Keratinocyte (primary cell): ENCODE data around the gene HIVEP2. TPM values are rescaled to one million over a fixed set of nuclear protein-coding genes. Genes with fewer than 3 reads are reported as not detected.

Experiments used
- DNase-seq: peaks from one replicate; pipeline ENCODE4 v3.0.0-alpha.2; 2011; ENCODE audit warnings: low read depth, missing footprints, low spot score
- FAIRE-seq: peaks from 2 replicates; lab custom pipeline; 2011; peaks lifted over from hg19 to GRCh38; lab: Jason Lieb, UNC
- H2AFZ ChIP-seq: 2 replicates; pipeline ENCODE4 v1.6.0; 2012; ENCODE audit warnings: low read length, control low read depth, inconsistent platforms; ENCODE audit not compliant: control insufficient read depth
- H3K27ac ChIP-seq: 2 replicates; pipeline ENCODE4 v1.5.1; 2011; ENCODE audit warnings: low read length; ENCODE audit not compliant: control insufficient read depth, insufficient read depth
- H3K27me3 ChIP-seq: 3 replicates; pipeline ENCODE4 v1.6.0; 2011; ENCODE audit warnings: low read length; ENCODE audit not compliant: control insufficient read depth, insufficient read depth; ENCODE audit errors: extremely low read depth
- H3K36me3 ChIP-seq, 2 experiments: 2 replicates in 1 of 2; 3 replicates in 1 of 2; pipeline ENCODE4 v1.5.1; 2011; ENCODE audit warnings: low read length in 2 of 2, mild to moderate bottlenecking in 1 of 2; ENCODE audit not compliant: control insufficient read depth in 2 of 2, insufficient read depth in 2 of 2; ENCODE audit errors: extremely low read depth in 1 of 2
- H3K4me1 ChIP-seq: 3 replicates; pipeline ENCODE4 v1.5.1; 2011; ENCODE audit warnings: low read length; ENCODE audit not compliant: control insufficient read depth, insufficient read depth; ENCODE audit errors: extremely low read depth
- H3K4me2 ChIP-seq: 3 replicates; pipeline ENCODE4 v1.6.0; 2011; ENCODE audit warnings: low read depth, low read length; ENCODE audit not compliant: control insufficient read depth, insufficient read depth; ENCODE audit errors: extremely low read depth
- H3K4me3 ChIP-seq, 3 experiments: fragments of 200-600 bp in 1 of 3; sonication (generic) in 1 of 3; 2 replicates in 2 of 3; 3 replicates in 1 of 3; pipeline ENCODE4 v1.5.1; 2011 to 2016; ENCODE audit warnings: low read length in 3 of 3, mild to moderate bottlenecking in 3 of 3, control low read depth in 2 of 3, inconsistent platforms in 1 of 3, low read depth in 1 of 3, mixed read lengths in 1 of 3, mixed run types in 1 of 3, moderate library complexity in 1 of 3; ENCODE audit not compliant: control insufficient read depth in 2 of 3, insufficient read depth in 2 of 3; ENCODE audit errors: extremely low read depth in 1 of 3
- H3K79me2 ChIP-seq: 2 replicates; pipeline ENCODE4 v1.6.0; 2012; ENCODE audit warnings: low read length; ENCODE audit not compliant: control insufficient read depth, insufficient read depth
- H3K9ac ChIP-seq: 3 replicates; pipeline ENCODE4 v1.6.0; 2011; ENCODE audit warnings: low read length; ENCODE audit not compliant: control insufficient read depth, insufficient read depth; ENCODE audit errors: extremely low read depth
- H3K9me1 ChIP-seq: 3 replicates; pipeline ENCODE4 v1.6.0; 2011; ENCODE audit warnings: low read length; ENCODE audit not compliant: control insufficient read depth, insufficient read depth; ENCODE audit errors: extremely low read depth
- H3K9me3 ChIP-seq: 2 replicates; pipeline ENCODE4 v1.5.1; 2012; ENCODE audit warnings: low read depth, low read length; ENCODE audit not compliant: control insufficient read depth
- H4K20me1 ChIP-seq: 3 replicates; pipeline ENCODE4 v1.6.0; 2011; ENCODE audit warnings: low read length; ENCODE audit not compliant: control insufficient read depth, insufficient read depth; ENCODE audit errors: extremely low read depth
- EZH2 ChIP-seq: IDR thresholded peaks from one replicate; pipeline ENCODE4 v1.6.1; 2012; ENCODE audit warnings: inconsistent platforms, mild to moderate bottlenecking, low read length, moderate library complexity
- dilution Hi-C: fragments of 300-500 bp; cut with MboI; formaldehyde crosslinking; loops from one replicate; pipeline ENCODE4 v1.7.0; 2020; ENCODE audit warnings: low sequenced_read_pairs; ENCODE audit not compliant: extremely low pct_ligation_motif_present
- polyA plus RNA-seq, 5 experiments: library from polyadenylated mRNA; depleted of rRNA in 3 of 5; stranded (reverse) in 3 of 5; stranded (forward) in 1 of 5; unstranded in 1 of 5; fragments of >200 nt; gene quantifications; 1 replicate in 1 of 5; 2 replicates in 3 of 5; 3 replicates in 1 of 5; pipeline versions ENCODE4 v1.2.1 to v1.2.3, GENCODE V29; 2011 to 2012; ENCODE audit warnings: missing spikeins in 2 of 5, low read depth in 1 of 5, low replicate concordance in 1 of 5
- TF ChIP-seq, protein P1 (sequence below), 3 experiments: IDR thresholded peaks in 1 of 3; conservative IDR thresholded peaks in 1 of 3; optimal IDR thresholded peaks in 1 of 3; 2 replicates in 2 of 3; 3 replicates in 1 of 3; pipeline versions ENCODE3 to v1.5.1; 2011; ENCODE audit warnings: low read length in 3 of 3, mild to moderate bottlenecking in 3 of 3, moderate library complexity in 2 of 3, control low read depth in 1 of 3, inconsistent platforms in 1 of 3; ENCODE audit not compliant: insufficient read depth in 2 of 3; ENCODE audit errors: extremely low read depth in 1 of 3

Gene HIVEP2
- polyA plus RNA-seq, 1 donor (not counting 4 experiments of a cell fraction or from before 2014, with no cell fraction given) = 8.9 TPM

DNA sequence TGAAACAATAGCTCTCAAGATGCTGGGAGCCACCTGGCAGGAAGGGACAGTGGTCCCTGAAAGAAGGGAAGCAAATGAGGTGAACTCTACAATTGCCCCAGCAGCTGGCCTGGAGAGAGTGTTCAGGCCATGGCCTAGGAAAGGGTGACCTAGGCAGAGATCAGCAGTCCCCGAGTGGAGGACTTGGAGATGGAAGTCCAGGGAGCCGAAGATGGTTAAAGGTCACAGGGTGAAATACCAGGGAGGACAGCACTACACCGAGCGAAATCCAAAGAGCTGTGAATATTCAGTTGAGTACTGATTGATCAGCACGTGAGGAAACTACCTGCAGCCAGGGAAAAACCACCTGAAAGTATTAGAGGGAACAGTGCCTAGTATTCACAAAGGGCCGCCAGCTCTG lies 133.1 kb downstream of the HIVEP2 start:
- H3K4me2 ChIP-seq = no peak overlapping the region
- H3K79me2 ChIP-seq = no peaks in the 10 kb centered on the region
- dilution Hi-C loops = no loop called here

DNA sequence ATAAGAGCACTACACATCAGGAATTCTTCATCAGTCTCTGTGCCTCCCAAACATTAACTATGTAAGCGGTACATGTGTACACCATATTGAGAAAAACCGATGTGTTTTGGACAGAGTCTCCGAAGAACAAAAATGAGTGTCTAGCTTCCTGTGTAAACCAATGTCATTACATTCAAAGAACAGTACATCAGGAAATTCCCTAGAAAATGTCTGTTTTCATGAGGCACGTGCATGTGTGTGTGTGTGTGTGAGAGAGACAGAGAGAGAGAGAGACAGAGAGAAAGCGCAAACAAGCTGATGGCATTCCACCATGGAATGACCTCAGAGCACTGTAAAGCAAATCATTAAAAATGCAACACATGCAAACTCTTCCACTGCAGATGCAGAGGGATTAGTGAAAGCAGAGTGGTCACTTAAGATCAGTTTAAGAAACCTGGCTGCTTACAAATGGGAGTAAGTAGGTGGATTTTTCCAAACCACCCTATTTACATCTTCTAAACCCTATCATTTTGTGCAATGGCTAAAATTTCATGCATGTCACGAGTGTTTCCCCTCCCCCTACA lies 133.9 kb downstream of the HIVEP2 start:
- no peak overlapping the region for H3K27ac ChIP-seq
- H2AFZ ChIP-seq = no peak overlapping the region
- H3K9me3 ChIP-seq = no peaks in the 10 kb centered on the region
- no peak for DNase-seq
- H3K9ac ChIP-seq = no peak overlapping the region
- TF ChIP-seq, protein P1, sequence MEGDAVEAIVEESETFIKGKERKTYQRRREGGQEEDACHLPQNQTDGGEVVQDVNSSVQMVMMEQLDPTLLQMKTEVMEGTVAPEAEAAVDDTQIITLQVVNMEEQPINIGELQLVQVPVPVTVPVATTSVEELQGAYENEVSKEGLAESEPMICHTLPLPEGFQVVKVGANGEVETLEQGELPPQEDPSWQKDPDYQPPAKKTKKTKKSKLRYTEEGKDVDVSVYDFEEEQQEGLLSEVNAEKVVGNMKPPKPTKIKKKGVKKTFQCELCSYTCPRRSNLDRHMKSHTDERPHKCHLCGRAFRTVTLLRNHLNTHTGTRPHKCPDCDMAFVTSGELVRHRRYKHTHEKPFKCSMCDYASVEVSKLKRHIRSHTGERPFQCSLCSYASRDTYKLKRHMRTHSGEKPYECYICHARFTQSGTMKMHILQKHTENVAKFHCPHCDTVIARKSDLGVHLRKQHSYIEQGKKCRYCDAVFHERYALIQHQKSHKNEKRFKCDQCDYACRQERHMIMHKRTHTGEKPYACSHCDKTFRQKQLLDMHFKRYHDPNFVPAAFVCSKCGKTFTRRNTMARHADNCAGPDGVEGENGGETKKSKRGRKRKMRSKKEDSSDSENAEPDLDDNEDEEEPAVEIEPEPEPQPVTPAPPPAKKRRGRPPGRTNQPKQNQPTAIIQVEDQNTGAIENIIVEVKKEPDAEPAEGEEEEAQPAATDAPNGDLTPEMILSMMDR (optimal IDR thresholded peaks at IDR 0.05 in 1 of 3, IDR thresholded peaks at IDR 0.05 in 1 of 3, conservative IDR thresholded peaks at IDR 0.05 in 1 of 3; ENCODE audit: extremely low read depth in 1 of 3, insufficient read depth in 2 of 3, low read length in 3 of 3) = no peak
- no peak for TF ChIP-seq EZH2
- peak; percentile 5 for FAIRE-seq
- H3K27me3 ChIP-seq = no peaks in the 10 kb centered on the region
- H3K79me2 ChIP-seq = no peaks in the 10 kb centered on the region
- no peak overlapping the region for H3K4me2 ChIP-seq
- H4K20me1 ChIP-seq = no peaks in the 10 kb centered on the region
- no peak overlapping the region for H3K4me3 ChIP-seq
- H3K4me1 ChIP-seq = no peaks in the 10 kb centered on the region
- H3K9me1 ChIP-seq = no peaks in the 10 kb centered on the region
- dilution Hi-C loops = no loop called here
- H3K36me3 ChIP-seq = no peaks in the 10 kb centered on the region

More for the DNA sequence above, 133.1 kb downstream of the HIVEP2 start:
- no peaks in the 10 kb centered on the region for H4K20me1 ChIP-seq
- H2AFZ ChIP-seq = no peak overlapping the region
- no peak for DNase-seq
- H3K27ac ChIP-seq = no peak overlapping the region
- no peak for TF ChIP-seq EZH2
- TF ChIP-seq, protein P1 (optimal IDR thresholded peaks at IDR 0.05 in 1 of 3, IDR thresholded peaks at IDR 0.05 in 1 of 3, conservative IDR thresholded peaks at IDR 0.05 in 1 of 3; ENCODE audit: extremely low read depth in 1 of 3, insufficient read depth in 2 of 3, low read length in 3 of 3) = no peak
- H3K9me3 ChIP-seq = no peaks in the 10 kb centered on the region
- FAIRE-seq = no peak
- H3K9ac ChIP-seq = no peak overlapping the region
- no peaks in the 10 kb centered on the region for H3K9me1 ChIP-seq
- H3K4me3 ChIP-seq = no peak overlapping the region
- H3K4me1 ChIP-seq = no peaks in the 10 kb centered on the region
- no peaks in the 10 kb centered on the region for H3K27me3 ChIP-seq
- no peaks in the 10 kb centered on the region for H3K36me3 ChIP-seq
